GM12865 (cell line): Measurements from ENCODE around the gene MRPS34.

Experiments used
- DNase-seq: peaks from one replicate; pipeline ENCODE4 v3.0.0; 2010; ENCODE audit warnings: low read depth
- H3K4me3 ChIP-seq: 2 replicates; pipeline ENCODE4 v1.5.1; 2011; ENCODE audit warnings: mild to moderate bottlenecking, low read depth, low read length, control low read depth
- CTCF ChIP-seq: IDR thresholded peaks from 2 replicates; pipeline ENCODE4 v1.5.1; 2011; ENCODE audit warnings: low read length, control low read depth, low read depth, inconsistent platforms; ENCODE audit not compliant: insufficient read depth; ENCODE audit errors: missing control alignments

MRPS34 gene

GRCh38 chr16:1724491-1724890 is 48.4 kb downstream of the MRPS34 start:
- no peak for TF ChIP-seq CTCF
- no peak overlapping the region for H3K4me3 ChIP-seq
- no peak for DNase-seq

- no peak overlapping the region for H3K4me3 ChIP-seq
- peak; percentile 36 for DNase-seq
- TF ChIP-seq CTCF, result peak; percentile 68
Observed at GRCh38 chr16:1723450-1724147, 49.3 kb downstream of the MRPS34 start.
